ENCODE measurements around the gene HIBADH.
"Not testable (repeated sequence)": the region's sequence is repeated elsewhere in the genome, so short reads cannot be mapped to it uniquely, and the experiment has no call there.

Gene HIBADH

GRCh38 chr7:27593226-27593625 is 69.5 kb downstream of the HIBADH start:
- DNase-seq, result no peak

DNA sequence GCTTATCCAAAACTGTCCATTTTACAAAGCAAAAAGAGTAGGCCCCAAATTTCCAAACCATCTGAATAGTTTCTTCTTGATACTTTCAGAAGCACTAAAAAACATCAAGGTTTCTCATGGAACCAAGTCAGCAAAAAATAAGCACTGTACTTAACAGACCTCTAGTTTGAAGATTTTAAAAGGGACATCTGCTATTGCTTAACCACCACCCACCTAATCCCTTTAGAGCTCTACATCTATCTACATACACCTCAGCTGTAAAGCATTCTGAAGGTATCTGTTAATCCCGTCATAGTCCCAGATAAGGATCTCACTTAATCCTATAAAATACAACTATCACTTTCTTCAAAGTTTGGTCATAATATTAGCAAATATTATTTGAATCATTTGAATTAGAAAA is 72.3 kb downstream of the HIBADH start:
- no peak for DNase-seq

DNA sequence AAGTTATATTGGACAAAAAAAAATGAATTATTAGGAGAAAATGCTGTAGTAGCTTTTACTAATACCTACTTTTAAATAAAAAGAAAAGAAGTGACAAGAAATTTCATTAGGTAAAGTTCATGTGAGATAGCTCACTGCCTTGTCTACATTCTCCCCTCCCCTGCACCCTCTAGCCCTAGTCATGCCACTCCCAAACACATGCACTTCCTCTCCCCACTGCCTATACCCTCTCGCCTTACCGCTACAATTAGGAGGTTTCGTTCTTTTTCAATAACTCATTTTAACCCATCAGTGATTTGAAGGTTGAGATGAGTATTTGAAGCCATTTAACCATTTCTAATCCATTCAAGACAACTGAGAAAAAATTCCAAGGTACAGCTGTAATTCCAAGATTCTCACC is 75.3 kb downstream of the HIBADH start:
- no peak for DNase-seq

GRCh38 chr7:27586825-27587224 is 75.9 kb downstream of the HIBADH start:
- no peak for DNase-seq

DNA sequence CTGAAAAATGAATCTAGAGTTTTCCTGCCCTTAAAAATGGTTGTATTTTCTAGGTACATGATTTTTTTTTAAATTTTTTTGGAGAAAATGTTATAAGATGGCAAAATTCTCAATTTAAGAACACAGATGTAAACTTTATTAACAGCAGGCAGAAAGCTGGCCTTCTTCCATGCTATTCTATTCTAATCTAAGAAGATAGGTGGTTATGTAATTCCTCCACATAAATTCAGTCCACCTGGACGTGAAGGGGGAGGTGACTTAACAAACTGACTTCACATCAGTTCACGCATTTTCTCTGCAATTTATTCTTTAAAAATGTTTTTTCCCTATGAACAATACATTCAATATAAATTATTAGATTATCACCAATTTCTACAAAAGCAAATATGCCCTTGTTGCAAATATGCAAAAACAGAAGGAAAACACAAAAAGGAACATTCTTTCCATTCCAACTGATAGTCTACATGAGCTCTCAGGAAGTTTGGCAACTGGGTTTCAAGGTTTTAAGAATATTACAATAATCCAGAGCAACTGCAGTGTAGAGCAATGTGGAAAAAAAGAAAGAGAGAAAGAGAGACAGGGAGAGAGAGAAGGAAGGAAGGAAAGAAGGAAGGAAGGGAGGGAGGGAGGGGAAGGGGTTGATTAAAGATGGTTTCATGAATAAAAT is 76.8 kb downstream of the HIBADH start:
- no peak for DNase-seq

DNA sequence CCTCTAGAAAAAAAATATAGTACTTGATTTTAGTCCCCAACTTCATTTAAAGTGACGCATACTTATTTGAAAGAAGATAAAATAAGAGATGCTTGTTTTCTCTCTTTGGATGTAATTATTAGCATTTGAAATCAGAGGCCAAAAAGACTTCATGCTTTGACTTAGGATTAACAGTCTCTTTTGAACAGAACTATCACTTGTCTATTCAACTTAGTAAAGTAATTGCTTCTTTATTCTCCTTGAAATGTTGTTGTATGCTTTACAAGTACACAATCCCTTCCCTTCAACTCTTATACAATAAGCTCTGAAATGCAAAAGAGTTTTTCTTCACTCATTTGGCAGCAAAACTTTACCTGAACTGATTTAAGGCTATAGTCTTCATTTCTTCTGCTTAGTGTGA is 80.8 kb downstream of the HIBADH start:
- DNase-seq, result no peak

GRCh38 chr7:27581119-27581518 is 81.6 kb downstream of the HIBADH start:
- no peak for DNase-seq

- DNase-seq, result no peak
Measured at GRCh38 chr7:27579565-27579964, 83.1 kb downstream of the HIBADH start.

- DNase-seq, result not testable (repeated sequence)
Measured at GRCh38 chr7:27578169-27578568, 84.5 kb downstream of the HIBADH start.

- DNase-seq, result no peak
Measured at GRCh38 chr7:27576360-27576944, 86.2 kb downstream of the HIBADH start.

DNA sequence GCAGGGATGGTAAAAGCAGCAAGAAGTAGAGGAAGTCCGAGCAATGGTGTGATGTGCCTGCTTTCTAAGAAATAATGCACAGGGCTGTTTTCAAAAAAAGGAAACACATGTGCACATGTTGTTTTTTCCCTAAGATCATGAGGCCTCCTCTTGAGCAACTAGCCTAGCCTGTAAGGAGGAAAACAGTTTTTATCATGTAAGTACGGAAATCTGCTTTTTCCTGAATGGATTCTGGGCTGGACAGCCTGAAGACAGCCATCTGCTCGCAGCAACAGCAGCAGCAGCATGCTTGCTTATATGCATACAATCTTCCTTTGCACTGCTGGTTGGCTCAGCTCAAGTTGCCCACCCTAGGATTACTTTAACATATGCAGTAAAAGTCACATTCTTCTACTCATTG is 87.1 kb downstream of the HIBADH start:
- no peak for DNase-seq

DNA sequence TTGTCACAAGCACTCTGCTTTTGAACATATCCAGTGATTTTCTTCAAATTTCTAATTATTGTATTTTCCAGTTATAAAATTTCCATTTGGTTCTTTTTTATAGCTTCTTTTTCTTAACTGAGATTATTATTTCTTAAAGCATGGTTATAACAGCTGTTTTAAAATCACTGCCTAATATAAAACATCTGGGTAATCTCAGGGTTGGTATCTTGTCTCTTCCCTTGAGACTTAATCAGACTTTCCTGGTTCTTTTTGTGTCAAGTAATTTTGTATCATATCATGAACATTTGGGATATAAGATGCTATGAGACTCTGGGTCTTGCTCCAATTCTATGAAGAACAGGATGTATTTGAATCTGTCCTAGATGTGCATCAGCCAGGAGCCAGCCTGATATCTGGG is 93.6 kb downstream of the HIBADH start:
- DNase-seq, result no peak

GRCh38 chr7:27567266-27567665 is 95.4 kb downstream of the HIBADH start:
- DNase-seq, result no peak

- DNase-seq, result no peak
Measured at GRCh38 chr7:27564881-27565482, 97.7 kb downstream of the HIBADH start.

DNA sequence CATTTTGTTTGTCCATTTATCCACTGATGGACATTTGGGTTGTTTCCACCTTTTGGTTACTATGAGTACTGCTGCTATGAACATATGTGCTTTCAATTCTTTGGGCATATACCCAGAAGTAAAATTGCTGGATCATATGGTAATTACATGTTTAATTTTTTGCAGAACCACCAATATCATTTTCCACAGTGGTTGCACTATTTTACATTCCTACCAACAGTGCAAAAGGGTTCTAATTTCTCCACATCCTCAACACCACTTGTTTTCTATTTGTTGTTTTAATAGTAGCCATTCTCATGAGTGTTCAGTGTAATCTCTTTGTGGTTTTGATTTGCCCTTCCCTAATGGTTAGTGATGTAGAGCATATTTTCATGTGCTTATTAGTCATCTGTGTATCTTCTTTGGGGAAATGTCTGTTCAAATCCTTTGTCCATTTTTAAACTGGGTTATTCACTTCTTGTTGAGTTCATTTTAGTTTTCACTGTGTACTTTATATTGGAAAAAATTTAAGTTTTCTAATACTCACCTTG is 101.9 kb downstream of the HIBADH start:
- no peak for DNase-seq

- no peak for DNase-seq
Measured at GRCh38 chr7:27555670-27556069, 107.0 kb downstream of the HIBADH start.

- no peak for DNase-seq
Measured at GRCh38 chr7:27554826-27555225, 107.9 kb downstream of the HIBADH start.

DNA sequence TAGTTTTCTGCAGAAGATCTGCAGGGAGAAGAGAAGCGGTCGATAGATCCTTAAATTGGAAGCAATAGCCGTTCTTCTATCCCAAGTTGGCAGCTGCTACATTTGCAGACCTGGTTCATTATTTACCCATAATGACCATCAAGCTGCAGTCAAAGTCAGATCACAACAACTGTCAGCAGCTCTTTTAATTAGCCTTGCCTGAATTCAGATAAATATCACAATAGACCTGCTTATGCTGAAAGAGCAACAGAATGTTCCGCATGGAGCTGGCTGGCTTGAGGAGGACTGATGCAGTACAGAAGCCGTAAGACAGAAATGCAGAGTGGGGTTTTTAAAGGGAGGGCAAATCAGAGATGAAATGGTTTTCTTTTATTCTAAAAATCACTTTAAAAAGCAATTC is 109.4 kb downstream of the HIBADH start:
- no peak for DNase-seq

DNA sequence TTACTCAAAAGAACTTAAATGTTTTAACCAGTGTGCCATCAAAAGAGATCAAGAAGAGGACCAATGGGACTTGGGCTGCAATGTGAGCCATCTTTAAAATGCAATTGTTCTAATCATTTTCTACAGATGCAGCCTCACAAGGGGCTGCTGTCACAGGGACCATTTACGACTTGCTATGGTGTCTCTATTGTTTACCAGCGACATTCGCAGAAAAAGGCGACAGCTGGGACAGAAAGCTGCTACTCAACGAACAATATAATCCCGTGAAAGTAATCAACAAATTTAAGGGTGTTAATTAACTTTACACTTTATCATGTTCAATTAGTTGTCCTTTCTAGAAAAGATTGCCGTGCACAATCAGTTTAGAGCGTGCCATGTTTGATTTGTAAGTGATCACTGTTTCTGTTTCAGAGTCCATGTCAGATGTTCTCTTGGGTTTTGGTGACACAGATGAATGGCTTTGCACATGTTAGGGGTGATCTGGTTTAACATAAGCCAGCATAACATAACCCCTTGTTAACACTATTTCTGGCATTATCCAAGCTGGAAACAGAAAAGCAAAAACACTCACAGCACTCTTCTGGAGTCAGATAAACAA is 110.8 kb downstream of the HIBADH start:
- DNase-seq, result no peak

- no peak for DNase-seq
Measured at GRCh38 chr7:27549606-27550005, 113.1 kb downstream of the HIBADH start.

GRCh38 chr7:27548304-27548703 is 114.4 kb downstream of the HIBADH start:
- DNase-seq, result no peak

DNA sequence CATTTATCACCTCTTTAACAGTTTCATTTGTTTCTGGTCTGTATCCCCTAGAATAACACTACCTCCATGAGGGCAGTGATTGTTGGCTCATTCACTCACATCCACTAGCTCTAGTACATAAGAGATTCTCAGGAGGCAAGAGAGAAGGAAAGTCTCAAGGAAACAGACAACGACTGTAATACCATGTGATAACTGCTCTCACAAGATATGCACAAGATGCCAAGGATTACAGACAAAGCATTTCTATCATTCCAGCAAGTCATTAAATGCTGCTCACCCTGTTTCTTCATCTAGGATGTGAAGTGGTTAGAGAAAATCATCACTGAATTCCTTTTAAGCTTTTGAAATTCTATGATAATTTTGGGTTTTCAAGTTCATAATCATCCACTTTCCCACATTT is 115.3 kb downstream of the HIBADH start:
- no peak for DNase-seq

DNA sequence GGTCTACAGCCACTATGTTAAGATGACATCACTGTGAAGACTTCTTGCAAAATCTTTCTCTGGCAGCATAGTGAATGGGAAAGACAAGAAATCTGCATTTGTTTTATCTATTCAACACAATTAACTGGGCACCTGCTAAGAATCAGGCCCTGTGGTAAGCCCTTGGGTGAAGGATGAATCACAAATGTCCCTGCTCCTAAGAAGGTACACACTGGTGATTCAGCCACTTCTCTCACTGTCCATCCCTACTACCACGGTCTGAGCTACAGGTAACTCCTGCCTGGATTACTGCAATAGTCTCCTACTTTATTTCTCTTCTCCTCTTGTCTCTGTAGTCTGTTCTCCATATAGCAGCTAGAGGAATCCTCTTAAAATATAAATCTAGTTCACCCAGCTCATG is 116.1 kb downstream of the HIBADH start:
- DNase-seq, result no peak

- DNase-seq, result no peak
Measured at GRCh38 chr7:27535795-27536194, 126.9 kb downstream of the HIBADH start.
